GM12874 (cell line): Measurements from ENCODE around the gene FYCO1.

Experiments used
- CTCF ChIP-seq: IDR thresholded peaks from 2 replicates; pipeline ENCODE4 v1.5.1; 2011; ENCODE audit warnings: low read depth, mild to moderate bottlenecking, control low read depth, low read length, moderate library complexity; ENCODE audit not compliant: insufficient read depth

The FYCO1 gene

GRCh38 chr3:45995236-45996192 lies at the start of gene FYCO1:
Gene FYCO1, minus strand, starts transcription at chr3:45995824. Its CDS starts 10,914 bp downstream, at chr3:45984910.
- no peak for TF ChIP-seq CTCF

- TF ChIP-seq CTCF = no peak
Observed at GRCh38 chr3:46038916-46039315, 43.3 kb upstream of the FYCO1 start.

- no peak for TF ChIP-seq CTCF
Observed at GRCh38 chr3:46036191-46036590, 40.6 kb upstream of the FYCO1 start.

- no peak for TF ChIP-seq CTCF
Observed at GRCh38 chr3:46031747-46032146, 36.1 kb upstream of the FYCO1 start.

- no peak for TF ChIP-seq CTCF
Observed at GRCh38 chr3:46031269-46031668, 35.6 kb upstream of the FYCO1 start.

- no peak for TF ChIP-seq CTCF
Observed at GRCh38 chr3:46030626-46031025, 35.0 kb upstream of the FYCO1 start.

- TF ChIP-seq CTCF = no peak
Observed at GRCh38 chr3:46029953-46030543, 34.4 kb upstream of the FYCO1 start.
